Activated CD4-positive, alpha-beta T cell treated with anti-CD3 and anti-CD28 coated beads, Interleukin-2, Interleukin-4, amounts not matched to agents 100 ng/mL and 50 ng/mL, durations not matched to agents 16 hours and 8 hours (primary cell): ENCODE results near the gene ATP2B2.

Source experiments
- DNase-seq: peaks from one replicate; pipeline ENCODE4 v3.0.0-alpha.2; 2020; ENCODE audit warnings: low spot score

The ATP2B2 gene

DNA sequence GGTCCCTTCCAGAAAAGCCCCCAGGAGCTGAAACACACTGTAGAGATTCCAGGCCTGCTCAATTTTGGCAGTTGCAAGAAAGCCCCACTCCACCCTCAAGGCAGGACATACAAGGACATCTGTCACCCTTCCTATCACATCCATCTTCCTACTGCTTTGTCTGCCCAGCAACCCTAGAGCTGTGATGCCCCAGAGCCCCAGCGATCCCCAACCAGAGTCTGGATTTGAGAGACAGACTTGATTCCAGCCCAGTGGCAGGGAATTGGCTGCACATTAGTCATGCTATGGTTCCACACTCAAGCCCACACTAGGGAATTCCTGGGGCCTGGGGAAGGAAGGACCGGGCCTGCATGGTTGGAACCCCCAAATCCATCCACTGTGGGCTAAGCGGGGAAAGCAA lies 56.8 kb downstream of the ATP2B2 start:
- DNase-seq, result no peak

GRCh38 chr3:10447527-10448260 lies 57.7 kb downstream of the ATP2B2 start:
- DNase-seq, result no peak

DNA sequence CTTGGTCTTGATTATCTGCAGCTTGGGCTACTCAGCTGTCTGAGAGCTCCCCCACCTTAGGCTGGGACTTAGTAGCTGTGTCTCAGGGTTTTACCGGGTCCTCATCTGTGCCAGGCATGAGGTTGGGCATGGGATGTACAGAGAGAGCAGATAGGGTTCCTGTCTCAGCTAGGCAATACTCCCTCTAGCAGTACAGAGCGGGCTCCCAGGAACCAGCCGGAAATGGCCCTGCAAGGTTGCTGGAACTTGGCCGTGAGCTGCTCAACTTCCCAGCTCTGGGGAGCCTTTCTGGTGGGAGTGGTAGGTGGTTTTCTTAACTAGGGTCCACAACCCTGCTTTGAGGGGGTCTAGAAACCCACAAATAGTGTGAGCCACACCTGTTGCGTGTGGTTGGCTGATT lies 58.3 kb downstream of the ATP2B2 start:
- DNase-seq, result no peak

- no peak for DNase-seq
Measured at GRCh38 chr3:10445561-10446175, 59.7 kb downstream of the ATP2B2 start.

DNA sequence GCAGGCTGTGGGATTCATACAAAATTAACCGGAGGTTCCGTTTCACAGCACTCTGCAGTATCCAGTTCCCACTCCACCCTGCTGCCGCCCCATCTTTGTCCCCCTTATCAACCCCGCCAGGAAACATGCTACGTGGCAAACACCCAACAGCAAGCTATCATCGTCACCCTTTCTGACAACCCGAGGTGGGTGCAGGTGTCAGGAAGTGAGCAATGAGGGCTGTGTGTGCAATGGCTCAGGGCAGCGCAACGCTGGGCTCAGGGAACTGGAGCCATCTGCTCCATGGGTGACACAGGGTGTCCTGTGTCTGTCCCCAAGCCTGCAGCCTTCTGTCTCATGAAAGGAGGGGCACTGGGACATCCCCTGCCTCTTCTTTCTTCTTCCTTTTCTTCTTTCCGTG lies 60.9 kb downstream of the ATP2B2 start:
- DNase-seq, result no peak

DNA sequence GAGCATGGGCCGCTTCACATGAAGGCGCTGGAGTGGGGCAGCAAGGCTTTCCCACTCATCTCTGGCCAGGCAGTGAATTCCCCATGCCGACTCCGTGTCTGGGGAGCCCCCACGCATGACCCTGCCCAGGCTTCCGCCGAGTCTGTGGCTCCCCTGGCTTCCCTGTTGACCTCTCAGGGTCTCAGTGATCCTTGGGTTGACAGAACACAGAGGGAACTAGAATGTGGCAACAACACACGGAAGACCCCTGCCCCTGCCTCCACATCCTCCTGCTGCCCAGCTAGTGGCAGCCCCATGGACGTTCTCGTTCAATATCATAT lies 61.3 kb downstream of the ATP2B2 start:
- DNase-seq, result no peak

DNA sequence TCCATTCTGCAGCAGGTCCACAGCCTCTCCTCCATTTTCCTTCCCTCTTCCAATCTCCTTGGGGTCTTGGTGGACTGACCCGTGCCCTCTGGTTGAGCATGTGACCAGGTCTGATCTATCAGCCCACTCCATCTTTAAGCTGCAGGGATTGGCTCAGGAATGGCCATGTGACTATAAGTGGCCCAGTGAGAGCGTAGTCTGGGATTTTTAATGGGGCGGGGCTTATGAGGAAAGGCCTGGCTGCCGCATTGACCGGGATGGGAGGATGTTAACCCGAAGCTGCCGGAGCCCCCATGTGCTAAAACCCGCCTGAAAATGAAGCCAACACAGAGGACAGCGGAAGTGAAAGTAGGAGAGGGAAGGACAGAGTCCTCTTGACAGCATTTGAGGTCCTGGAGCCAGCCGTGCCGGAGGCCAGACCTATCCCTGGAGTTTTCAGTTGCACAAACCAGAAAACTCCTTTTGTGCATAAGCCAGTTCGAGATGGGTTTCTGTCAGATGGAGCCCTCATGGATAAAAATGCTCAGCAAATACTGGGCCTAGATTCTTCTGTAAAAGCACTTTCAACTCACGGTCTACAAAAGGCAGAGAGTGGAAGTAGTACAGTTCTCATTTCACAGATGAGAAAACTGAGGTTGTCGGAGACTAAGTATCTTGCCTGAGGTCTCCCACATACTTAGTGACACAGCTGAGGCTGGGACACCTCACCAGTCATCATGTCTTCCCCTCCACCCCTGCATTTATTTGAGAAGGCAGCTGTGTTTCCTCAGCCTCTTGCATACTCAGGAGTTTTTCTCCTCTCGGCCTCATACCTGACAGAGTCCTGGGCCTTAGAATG lies 61.9 kb downstream of the ATP2B2 start:
- DNase-seq, result no peak

DNA sequence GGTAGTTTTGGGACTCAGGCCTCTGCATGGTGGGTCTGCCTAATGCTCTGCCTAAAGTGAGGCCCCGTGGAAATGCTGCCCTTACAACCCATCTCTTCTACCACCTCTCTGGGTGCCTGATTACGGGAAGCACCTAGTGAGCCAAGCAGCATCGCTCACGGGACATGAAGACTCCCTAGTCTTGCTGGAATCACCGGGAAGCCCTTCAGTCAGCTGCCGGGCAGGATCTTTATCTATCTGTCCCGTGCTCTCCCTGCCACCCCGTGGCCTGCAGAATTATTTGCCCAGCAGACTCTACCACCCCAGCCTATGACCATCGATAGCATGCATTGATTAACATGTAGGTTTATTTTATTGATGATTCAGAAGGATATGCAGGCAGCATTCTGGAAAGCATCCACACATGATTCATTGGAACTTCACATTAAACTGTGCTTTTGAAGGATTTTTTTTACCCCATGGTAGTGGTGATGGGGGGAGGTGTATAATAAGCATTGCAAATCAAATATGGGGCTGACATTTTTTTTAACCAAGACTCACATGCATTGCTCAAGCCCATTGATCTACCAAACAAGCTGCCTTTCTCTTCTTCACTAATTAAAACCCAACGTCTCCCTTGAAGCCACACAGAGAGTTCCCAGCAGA lies 63.1 kb downstream of the ATP2B2 start:
- no peak for DNase-seq

DNA sequence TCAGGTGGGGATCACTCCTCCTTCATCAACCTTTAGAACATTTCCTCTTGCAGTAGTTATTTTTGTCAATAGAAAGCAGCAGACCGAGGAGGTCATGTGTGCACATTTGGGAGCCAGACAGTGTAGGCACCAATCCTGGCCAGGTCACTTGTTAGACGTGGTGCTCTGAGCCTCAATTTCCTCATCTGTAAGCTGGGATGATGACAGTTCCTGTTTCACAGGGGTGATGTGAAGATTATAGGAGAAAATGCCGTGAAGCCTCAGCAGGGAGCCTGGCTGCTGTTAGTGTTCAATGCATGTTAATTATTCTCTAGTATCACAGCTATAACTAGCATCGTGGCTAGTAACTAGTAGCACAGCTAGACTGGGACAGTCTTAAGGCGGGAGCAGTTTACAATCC lies 64.7 kb downstream of the ATP2B2 start:
- no peak for DNase-seq

DNA sequence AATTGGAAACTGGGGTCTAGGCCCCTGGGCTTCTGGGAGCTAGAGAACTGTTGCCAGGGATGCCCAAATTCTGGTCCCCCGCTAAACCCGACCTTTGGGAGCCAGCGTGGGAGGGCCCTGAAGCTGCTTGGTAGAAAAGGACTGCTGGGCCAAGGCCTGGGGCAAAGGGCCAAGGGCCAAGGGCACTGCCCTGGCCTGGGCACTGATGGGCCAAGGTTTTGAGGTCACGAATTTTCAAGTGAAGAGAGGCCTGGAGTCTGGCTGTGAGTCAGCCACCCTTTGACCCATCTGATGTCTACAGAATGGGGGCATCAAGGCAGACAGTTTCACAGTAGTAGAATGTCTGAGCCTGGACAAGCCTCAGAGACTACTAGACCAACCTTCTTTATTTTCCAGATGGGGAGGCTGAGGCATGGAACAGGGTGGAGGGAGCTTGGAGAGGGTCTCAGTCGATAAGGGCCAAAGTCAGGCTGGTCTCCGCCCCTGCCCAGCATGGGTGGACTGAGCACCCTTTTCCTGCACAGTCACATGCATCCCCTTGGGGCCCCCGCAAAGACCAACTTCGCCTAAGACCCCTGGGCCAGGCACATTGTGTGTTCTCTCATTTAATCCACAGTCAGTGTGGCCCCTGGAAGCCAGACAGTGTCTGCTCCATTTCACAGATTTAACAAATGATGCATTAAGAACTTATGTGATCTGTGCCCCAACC lies 66.3 kb downstream of the ATP2B2 start:
- DNase-seq, result no peak

DNA sequence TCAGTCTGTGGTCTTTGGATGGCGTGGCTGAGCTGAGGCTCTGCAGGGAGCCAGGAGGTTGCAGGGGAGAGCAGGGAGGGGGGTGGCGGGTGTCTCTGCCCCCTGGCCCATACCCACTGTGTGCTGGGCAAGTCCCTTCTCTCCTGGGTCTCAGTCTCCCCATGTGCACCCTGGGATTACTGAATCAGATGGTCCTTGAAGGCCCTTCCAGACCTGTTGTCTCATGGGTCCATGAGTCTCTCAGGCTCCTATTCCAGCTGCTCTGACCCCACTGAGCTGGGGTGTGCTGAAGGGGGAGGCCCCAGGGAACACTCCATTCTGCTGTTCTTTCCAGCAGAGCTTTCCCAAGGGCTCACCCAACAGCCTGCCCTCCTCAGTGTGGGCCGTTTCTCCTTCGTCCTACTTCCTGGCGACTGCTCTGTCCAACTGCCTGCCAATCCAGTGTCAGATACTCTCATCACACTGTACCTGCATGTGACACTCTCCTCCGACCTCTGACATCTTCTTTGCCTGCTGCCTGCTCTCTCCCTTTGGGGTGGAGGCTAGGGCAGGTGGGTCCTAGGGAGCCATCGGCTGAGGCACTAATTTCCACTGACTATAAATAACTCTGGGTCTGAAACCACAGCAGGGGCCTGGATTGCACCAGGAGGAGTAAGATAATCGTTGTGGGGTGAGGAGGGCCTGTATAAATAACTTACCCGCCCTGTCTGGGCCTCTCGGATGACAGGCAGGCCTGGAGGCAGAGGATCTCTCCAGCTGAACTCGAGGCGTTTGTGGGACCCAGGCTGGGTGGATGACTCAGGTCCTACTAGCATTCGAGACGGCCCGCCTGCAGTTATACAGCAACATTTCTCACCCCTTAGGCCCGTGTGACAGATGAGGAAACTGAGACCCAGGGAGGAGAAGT lies 67.1 kb downstream of the ATP2B2 start:
- DNase-seq, result no peak

DNA sequence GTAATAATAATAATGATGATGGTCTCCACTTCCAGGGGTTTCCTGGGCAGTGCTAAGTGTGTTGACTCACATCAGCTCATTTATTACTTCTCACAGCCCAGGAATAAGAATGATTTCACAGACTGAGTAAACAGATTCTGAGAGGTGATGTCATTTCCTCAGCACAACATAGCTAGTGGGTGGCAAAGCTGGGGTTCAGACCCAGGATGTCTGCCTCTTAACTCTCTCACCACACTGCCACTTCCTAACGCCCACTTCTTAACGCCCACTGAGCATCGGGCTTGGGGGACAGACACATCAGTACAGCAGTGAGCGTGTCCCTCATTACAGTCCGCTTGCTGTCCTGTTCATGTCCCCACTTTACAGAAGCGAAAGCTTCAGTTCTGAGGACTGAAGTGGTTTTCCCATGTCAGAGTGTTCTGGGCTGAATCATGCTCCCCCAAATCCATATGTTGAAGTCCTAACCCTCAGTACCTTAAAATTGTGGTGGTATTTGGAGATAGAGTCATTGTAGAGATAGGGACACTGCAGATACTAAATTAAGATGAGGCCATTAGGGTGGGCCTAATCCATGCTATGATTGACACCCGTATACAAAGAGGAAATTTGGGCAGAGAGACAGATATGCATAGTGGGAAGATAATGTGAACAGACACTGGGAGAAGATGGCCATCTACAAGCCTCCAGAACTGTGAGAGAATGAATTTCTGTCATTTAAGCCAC lies 68.0 kb downstream of the ATP2B2 start:
- DNase-seq, result peak; percentile 79

DNA sequence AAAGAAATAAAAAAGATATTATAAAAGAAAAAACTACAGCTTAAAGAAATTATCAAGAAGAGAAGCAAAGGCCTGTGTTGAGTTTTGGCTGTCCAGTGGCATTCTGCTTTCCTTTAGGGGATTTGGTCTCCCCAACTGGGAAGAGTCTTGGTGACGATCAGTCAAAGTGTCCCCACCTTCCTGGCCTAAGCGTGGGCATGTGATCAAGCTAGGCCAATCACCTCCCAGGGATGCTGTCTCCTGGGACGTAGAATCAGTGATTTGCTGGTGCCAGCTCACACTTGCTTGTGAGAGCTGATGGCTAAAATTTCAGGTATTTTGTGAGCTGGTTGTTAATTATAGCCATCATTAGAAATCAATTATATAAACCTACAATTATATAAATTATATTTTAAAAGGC lies 69.5 kb downstream of the ATP2B2 start:
- DNase-seq, result no peak

GRCh38 chr3:10434938-10435336 lies 70.4 kb downstream of the ATP2B2 start:
- DNase-seq, result no peak

DNA sequence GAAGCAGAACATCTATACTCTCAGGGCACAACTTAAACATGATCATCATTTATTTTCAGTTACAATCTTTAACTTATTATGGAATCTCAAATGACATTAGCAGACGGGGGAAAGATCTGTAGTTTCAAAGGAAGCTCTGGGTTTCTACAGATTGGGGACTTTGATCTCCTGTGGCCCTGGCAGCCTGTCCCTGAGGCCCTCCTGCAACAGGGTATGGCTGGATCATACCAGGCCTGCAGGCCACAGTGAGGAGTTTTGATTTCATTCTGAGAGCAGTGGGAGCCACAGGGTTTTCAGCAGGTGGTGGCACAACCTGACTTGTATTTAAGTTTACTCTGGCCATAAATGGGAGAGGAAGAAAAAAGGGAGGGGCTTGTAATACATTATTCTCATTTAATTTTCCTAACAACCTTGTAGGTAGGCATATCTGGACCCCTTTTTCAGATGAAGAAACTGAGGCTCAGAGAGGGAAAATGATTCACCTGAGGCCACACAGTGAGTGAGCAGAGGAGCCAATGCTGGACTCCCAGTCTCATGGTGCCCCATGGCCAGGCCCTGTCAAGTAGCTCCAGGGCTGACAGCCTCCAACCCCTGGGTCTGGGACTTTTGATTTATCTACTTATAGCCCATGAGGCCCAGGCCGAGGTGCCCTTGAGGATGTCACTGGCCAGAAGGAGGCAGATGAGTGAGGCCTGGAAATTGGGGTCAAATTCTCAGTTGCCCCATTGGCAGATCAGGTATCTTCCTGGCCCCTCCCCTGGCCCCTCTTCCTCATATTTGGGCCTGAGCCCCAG lies 71.0 kb downstream of the ATP2B2 start:
- peak; percentile 9 for DNase-seq

- DNase-seq, result no peak
Measured at GRCh38 chr3:10432931-10433330, 72.5 kb downstream of the ATP2B2 start.

DNA sequence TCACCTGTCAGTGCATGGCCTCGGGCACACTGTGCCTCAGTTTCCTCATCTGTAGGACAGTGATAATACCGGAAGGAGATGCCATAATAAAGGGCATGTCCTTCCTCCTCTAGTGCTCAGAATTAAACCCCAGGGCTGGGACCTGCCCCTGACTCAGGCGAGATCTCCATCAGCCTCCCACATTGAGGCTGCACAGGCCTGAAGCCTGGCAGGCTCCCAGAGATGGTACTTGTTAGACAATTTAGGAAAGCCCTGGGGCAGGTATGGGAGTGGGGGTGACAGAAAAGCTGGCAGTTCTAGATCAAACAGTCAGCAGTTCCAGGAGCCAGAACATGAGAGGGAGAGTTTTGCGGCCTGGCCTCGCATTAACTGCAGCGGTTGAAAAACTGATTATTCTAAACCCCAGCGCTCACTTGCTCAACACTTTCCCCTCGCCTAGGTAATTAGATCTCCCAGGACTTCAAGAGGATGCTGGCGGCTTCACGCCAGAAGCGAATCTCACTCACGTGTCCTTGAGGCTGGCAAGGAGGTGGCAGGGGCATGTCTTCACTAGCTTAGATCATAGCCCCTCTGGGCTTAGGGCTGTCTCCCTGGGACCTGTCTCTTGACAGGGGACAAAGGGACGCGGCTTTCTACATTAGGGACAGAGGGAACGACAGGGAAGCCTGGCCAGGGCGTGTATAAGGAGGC lies 73.1 kb downstream of the ATP2B2 start:
- DNase-seq, result no peak

DNA sequence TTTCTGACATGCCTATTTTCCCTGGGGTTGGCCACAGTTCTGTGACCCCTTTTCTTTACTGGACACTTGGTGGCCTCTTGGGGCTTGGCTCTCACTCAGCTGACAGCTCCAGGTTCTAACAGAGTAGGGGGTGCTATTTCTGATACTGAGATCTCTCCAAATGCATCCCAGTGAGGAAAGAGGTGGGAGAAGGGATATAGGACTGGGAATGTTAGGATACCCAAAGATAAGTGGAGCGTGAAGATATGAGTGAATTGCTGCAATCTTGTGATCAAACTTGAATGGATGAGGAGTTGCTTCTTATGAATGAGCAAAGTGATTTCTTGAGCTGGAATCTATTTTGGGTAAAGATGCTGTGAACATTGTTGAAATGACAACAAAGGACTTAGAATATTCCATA lies 74.6 kb downstream of the ATP2B2 start:
- no peak for DNase-seq
